ENCODE results near the gene SCGN. TPM values are rescaled to one million over a fixed set of nuclear protein-coding genes. Genes with fewer than 3 reads are reported as not detected.
"Not testable (repeated sequence)": the region's sequence is repeated elsewhere in the genome, so short reads cannot be mapped to it uniquely, and the experiment has no call there.

SCGN gene
- total RNA-seq, 1 donor from 2014 or later: not detected

GRCh38 chr6:25746968-25747367 lies 95.0 kb downstream of the SCGN start:
- no peak for DNase-seq (ENCODE audit: low read depth)
- peak; percentile 35 for TF ChIP-seq CTCF (conservative IDR thresholded peaks at IDR 0.05; ENCODE audit: low read depth, low read length)
- no peak overlapping the region for H3K4me3 ChIP-seq (ENCODE audit: low read depth, low read length)

GRCh38 chr6:25747477-25747876 lies 95.5 kb downstream of the SCGN start:
- H3K4me3 ChIP-seq (ENCODE audit: low read depth, low read length): no peak overlapping the region
- DNase-seq (ENCODE audit: low read depth): no peak
- no peak for TF ChIP-seq CTCF (conservative IDR thresholded peaks at IDR 0.05; ENCODE audit: low read depth, low read length)

- TF ChIP-seq CTCF (conservative IDR thresholded peaks at IDR 0.05; ENCODE audit: low read depth, low read length): no peak
- DNase-seq (ENCODE audit: low read depth): no peak
Measured at GRCh38 chr6:25748049-25748448, 96.0 kb downstream of the SCGN start.

GRCh38 chr6:25748601-25749517 lies 96.8 kb downstream of the SCGN start:
- DNase-seq (ENCODE audit: low read depth); H3K4me3 ChIP-seq (ENCODE audit: low read depth, low read length): not testable (repeated sequence)

More at GRCh38 chr6:25748049-25748448, 96.0 kb downstream of the SCGN start:
- no peak overlapping the region for H3K4me3 ChIP-seq (ENCODE audit: low read depth, low read length)

GRCh38 chr6:25749837-25750236 lies 97.8 kb downstream of the SCGN start:
- TF ChIP-seq CTCF (conservative IDR thresholded peaks at IDR 0.05; ENCODE audit: low read depth, low read length): no peak
- no peak overlapping the region for H3K4me3 ChIP-seq (ENCODE audit: low read depth, low read length)
- DNase-seq (ENCODE audit: low read depth): no peak

GRCh38 chr6:25750906-25751305 lies 98.9 kb downstream of the SCGN start:
- no peak for TF ChIP-seq CTCF (conservative IDR thresholded peaks at IDR 0.05; ENCODE audit: low read depth, low read length)

More at GRCh38 chr6:25750906-25751305, 98.9 kb downstream of the SCGN start:
- no peak for DNase-seq (ENCODE audit: low read depth)
- H3K4me3 ChIP-seq (ENCODE audit: low read depth, low read length): no peak overlapping the region

Other genes starting within 250 kb of the SCGN start
- gene SLC17A4, start 102.5 kb downstream of the SCGN start, total RNA-seq: not detected in 2 replicates
- gene SLC17A1, start 179.8 kb downstream of the SCGN start, total RNA-seq: not detected in 2 replicates
- gene SLC17A3, start 222.0 kb downstream of the SCGN start, total RNA-seq: not detected in 2 replicates